Left ventricle myocardium inferior (tissue), 1 donor: ENCODE data around the gene TRIP6. TPM values are rescaled to one million over a fixed set of nuclear protein-coding genes. Genes with fewer than 3 reads are reported as not detected.

Experiments
- DNase-seq: peaks from one replicate; pipeline ENCODE4 v3.0.0-alpha.2; 2020
- H3K27ac ChIP-seq: fragments of 200-600 bp; replicated peaks from 2 replicates; pipeline ENCODE4 v1.8.0; 2021
- H3K27me3 ChIP-seq: fragments of 200-600 bp; 2 replicates; pipeline ENCODE4 v1.8.0; 2021; ENCODE audit warnings: low read depth
- H3K36me3 ChIP-seq: fragments of 200-600 bp; 2 replicates; pipeline ENCODE4 v1.8.0; 2021
- H3K4me1 ChIP-seq: fragments of 200-600 bp; 2 replicates; pipeline ENCODE4 v1.8.0; 2021
- H3K4me3 ChIP-seq: fragments of 200-600 bp; 2 replicates; pipeline ENCODE4 v1.8.0; 2021; ENCODE audit warnings: mild to moderate bottlenecking, moderate library complexity
- H3K9me3 ChIP-seq: fragments of 200-600 bp; replicated peaks from 2 replicates; pipeline ENCODE4 v1.8.0; 2021
- CTCF ChIP-seq: fragments of 200-600 bp; IDR thresholded peaks from 2 replicates; pipeline ENCODE4 v1.8.0; 2021; ENCODE audit warnings: antibody characterized with exemption, mild to moderate bottlenecking, borderline replicate concordance
- intact Hi-C: fragments of 100-400 bp; cut with micrococcal nuclease; formaldehyde crosslinking; loops from one replicate; pipeline ENCODE4 v1.11.0; 2022
- total RNA-seq: library from RNA; stranded (reverse); fragmentation: NEBNext Ultra II Directional; extraction: Animal tissue kit (Norgen Biotek cat#: 25700); gene quantifications from one replicate; pipeline ENCODE4 v1.2.1, GENCODE V29; 2021
- donor health status: DM: no; HTN: yes; CAD: no; lungs with severe emphysema.

The TRIP6 gene
- total RNA-seq, 1 donor from 2014 or later: 11.7 TPM

GRCh38 chr7:100878685-100879084 lies 11.5 kb downstream of the TRIP6 start:
- no peak for TF ChIP-seq CTCF
- no peak for DNase-seq
- Histone ChIP-seq H3K27ac (no peak overlapping the region), H3K4me1 (peaks cover 62% of the 10 kb centered on the region), H3K9me3 (no peaks in the 10 kb centered on the region), H3K36me3 (peaks cover 64% of the 10 kb centered on the region), H3K4me3 (no peak overlapping the region), H3K27me3 (no peaks in the 10 kb centered on the region)
- intact Hi-C loops: no loop called here

DNA sequence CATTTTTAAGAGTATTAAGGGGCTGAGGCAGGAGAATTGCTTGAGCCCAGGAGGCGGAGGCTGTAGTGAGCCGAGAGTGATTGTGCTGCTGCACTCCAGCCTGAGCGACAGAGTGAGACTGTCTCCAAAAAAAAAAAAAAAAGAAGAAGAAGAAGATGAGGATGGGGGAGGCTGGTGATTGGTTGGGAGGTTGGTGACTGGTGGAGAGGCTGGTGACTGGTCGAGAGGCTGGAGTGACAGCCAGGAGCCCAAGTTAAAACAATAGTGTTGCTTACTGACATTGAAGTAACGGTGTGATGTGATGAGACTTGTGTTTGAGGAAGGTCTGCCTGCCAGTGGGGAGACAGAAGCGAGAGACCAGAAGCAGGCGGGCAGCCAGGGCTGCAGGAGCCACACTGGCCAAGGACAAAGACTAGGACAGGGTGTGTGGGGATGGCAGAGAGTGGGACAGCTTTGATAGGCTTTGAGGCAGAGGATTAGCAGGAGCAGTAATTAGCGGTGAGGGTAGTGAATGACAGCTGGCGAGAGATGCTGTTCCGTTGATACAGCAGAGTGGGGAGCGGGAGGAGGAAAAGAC lies 12.6 kb downstream of the TRIP6 start:
- Histone ChIP-seq H3K4me1 (peaks cover 55% of the 10 kb centered on the region), H3K27me3 (no peaks in the 10 kb centered on the region), H3K36me3 (peaks cover 74% of the 10 kb centered on the region), H3K4me3 (no peak overlapping the region), H3K9me3 (no peaks in the 10 kb centered on the region), H3K27ac (peak overlapping the region; percentile 61)
- DNase-seq: no peak
- no peak for TF ChIP-seq CTCF
- intact Hi-C loops: no loop called here

GRCh38 chr7:100880645-100881044 lies 13.5 kb downstream of the TRIP6 start:
- no peak for TF ChIP-seq CTCF
- H3K9me3 ChIP-seq: no peaks in the 10 kb centered on the region
- no peak overlapping the region for H3K4me3 ChIP-seq
- intact Hi-C loops: no loop called here
- no peaks in the 10 kb centered on the region for H3K27me3 ChIP-seq
- peaks cover 48% of the 10 kb centered on the region for H3K4me1 ChIP-seq
- peaks cover 83% of the 10 kb centered on the region for H3K36me3 ChIP-seq
- no peak for DNase-seq
- H3K27ac ChIP-seq: no peak overlapping the region

DNA sequence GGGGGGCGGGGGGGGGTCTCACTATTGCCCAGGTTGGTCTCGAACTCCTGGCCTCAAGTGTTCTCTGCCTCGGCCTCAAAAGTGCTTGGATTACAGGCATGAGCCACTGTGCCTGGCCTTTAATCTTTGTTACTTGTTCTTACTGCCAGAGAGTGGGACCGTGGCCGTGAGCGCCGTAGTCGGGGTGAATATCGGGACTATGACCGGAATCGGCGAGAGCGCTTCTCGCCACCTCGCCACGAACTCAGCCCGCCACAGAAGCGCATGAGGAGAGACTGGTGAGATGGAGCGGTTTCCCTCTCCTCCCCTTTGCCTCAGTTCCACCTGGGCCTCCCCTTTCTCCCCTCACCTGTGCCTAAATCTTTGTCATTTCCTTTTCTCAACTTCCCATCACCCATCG lies 13.9 kb downstream of the TRIP6 start:
- Histone ChIP-seq H3K27me3 (no peaks in the 10 kb centered on the region), H3K9me3 (no peaks in the 10 kb centered on the region), H3K4me3 (no peak overlapping the region), H3K4me1 (peaks cover 43% of the 10 kb centered on the region), H3K36me3 (peaks cover 87% of the 10 kb centered on the region), H3K27ac (no peak overlapping the region)
- no peak for TF ChIP-seq CTCF
- intact Hi-C loops: no loop called here
- DNase-seq: no peak

DNA sequence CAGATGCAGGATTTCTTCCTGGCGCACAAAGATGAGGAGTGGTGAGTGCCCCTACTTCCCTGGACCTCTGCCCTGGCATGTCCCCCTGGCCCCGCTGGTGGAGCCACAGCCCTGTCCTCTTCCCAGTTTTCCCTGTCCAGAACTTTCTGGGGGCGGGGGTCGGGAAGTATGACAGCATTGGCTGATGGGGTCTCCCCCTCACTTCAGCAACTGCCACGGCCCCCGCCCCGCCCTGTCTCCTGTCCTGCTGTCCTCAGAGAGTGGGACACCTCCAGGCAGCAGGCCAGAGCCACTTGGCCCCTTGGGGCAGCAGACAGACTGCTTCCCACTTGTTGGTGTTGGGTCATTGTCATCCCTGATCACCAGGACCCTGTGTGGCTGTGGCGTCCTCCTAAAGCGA lies 15.0 kb downstream of the TRIP6 start:
- Histone ChIP-seq H3K4me3 (no peak overlapping the region), H3K9me3 (no peaks in the 10 kb centered on the region), H3K36me3 (peaks cover 87% of the 10 kb centered on the region), H3K27me3 (no peaks in the 10 kb centered on the region), H3K4me1 (peaks cover 36% of the 10 kb centered on the region), H3K27ac (no peak overlapping the region)
- no peak for TF ChIP-seq CTCF
- DNase-seq: no peak
- intact Hi-C loops: no loop called here
